Measurements from ENCODE around the gene ZXDC.

The ZXDC gene

DNA sequence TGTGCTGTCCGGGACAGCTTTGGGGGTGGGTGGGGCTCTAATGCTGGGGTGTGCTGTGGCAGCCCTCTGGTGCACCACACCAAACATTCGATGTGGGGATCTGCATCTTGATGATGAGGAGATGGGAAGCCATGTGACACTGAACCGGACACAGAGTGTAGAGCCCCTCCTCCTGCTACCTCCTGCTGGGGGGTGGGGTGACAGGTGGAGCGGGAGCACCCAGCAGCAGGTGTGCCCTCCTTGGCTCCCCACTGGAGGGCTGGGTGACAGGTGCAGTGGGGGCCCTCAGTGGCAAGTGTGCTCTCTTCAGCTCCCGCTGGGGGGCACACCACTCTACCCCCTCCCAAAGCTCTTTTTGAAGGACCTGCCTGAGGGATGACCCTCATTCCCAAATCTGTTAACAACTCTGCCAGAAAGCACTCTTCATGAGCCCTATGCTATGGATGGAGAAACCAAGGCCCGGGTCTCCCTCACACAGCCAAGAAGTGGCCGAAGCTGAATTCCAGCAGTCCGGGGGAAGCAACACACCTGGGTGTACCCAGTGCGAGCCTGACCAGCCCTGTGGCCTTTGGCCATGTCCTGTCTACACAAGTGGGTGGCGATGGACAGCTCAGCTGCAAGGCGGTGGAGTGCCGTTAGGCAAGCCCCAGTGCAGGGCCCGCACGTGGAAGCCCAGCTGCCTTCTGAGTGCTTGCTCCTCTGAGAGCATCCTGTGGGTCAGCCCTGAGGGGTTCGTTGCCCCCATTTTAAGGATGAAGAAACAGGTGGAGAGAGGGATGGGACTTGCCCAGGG, 42.5 kb upstream of the ZXDC start:
- DNase-seq (ENCODE audit: insufficient read length, low spot score) (no peak), FAIRE-seq (no peak)
- TF ChIP-seq SPI1 (IDR thresholded peaks at IDR 0.05; ENCODE audit: low read depth, low read length) (no peak), POLR2A (IDR thresholded peaks at IDR 0.05; ENCODE audit: low read depth, low read length) (no peak), TAF1 (IDR thresholded peaks at IDR 0.05; ENCODE audit: low read depth, low read length) (no peak), PAX5 (IDR thresholded peaks at IDR 0.05; ENCODE audit: insufficient read depth, low read length, severe bottlenecking) (no peak), POLR2AphosphoS5 (IDR thresholded peaks at IDR 0.05; ENCODE audit: low read depth, low read length) (no peak), POU2F2 (IDR thresholded peaks at IDR 0.05; ENCODE audit: low read depth, low read length) (no peak)

DNA sequence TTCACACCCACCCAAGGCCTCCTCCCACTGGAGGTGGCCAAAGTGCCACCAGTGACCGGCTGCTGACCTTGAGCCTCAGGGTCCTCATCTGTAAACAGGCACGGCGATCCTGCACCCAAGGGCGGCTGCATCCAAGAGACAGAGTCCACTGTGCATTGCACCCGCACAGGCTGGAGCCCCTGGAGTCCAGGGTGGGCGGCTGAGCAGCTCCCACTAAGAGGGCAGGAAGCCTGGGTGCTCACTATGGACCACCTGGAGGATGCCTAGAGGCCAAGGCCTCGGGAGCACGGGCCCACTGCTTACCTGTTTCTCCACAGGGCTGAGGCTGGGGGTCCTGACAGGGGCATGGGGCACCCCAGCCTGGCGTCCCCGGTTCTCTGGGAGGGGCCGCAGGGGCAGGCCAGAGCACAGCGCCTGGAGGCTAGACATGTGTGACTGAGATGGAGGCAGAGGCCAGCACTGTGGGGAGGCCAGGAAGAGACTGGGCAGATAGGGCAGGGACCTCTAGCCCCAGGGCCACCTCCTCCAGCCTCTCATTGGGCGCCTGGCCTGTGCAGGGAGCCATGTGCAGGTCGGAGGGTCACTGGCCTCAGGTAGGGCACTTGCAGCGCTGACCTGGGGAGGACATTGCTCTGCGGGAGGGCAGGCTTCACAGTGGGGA, 41.7 kb upstream of the ZXDC start, which contains the start of gene UROC1:
TSS of gene UROC1 (minus strand) at position 483 of the 661 bp plus-strand sequence. CDS start at position 429, 54 bp downstream.
- DNase-seq (ENCODE audit: insufficient read length, low spot score): no peak
- TF ChIP-seq TAF1 (IDR thresholded peaks at IDR 0.05; ENCODE audit: low read depth, low read length): no peak
- TF ChIP-seq PAX5 (IDR thresholded peaks at IDR 0.05; ENCODE audit: insufficient read depth, low read length, severe bottlenecking): no peak
- no peak for TF ChIP-seq POU2F2 (IDR thresholded peaks at IDR 0.05; ENCODE audit: low read depth, low read length)
- TF ChIP-seq POLR2A (IDR thresholded peaks at IDR 0.05; ENCODE audit: low read depth, low read length): no peak
- no peak for TF ChIP-seq POLR2AphosphoS5 (IDR thresholded peaks at IDR 0.05; ENCODE audit: low read depth, low read length)
- TF ChIP-seq SPI1 (IDR thresholded peaks at IDR 0.05; ENCODE audit: low read depth, low read length): no peak
- no peak for FAIRE-seq

DNA sequence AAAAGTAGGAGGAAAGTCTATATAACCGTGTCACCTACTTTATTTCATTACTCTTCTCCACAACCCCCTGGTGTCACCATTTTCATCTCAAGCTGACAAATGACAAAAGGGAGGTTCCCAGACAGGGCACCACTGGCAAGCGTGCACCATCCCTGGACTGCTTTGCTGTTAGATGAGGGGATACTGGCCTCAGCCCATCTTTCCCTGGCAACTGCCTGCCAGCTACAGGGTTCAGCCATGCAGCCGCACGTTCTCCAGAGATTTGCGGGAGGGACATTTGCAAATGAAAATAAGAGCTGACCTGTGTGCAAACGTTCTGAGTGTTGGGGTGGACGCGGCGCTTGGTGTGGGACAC, 41.2 kb upstream of the ZXDC start:
- TF ChIP-seq PAX5 (IDR thresholded peaks at IDR 0.05; ENCODE audit: insufficient read depth, low read length, severe bottlenecking) (no peak), TAF1 (IDR thresholded peaks at IDR 0.05; ENCODE audit: low read depth, low read length) (no peak), SPI1 (IDR thresholded peaks at IDR 0.05; ENCODE audit: low read depth, low read length) (no peak), POU2F2 (IDR thresholded peaks at IDR 0.05; ENCODE audit: low read depth, low read length) (no peak), POLR2AphosphoS5 (IDR thresholded peaks at IDR 0.05; ENCODE audit: low read depth, low read length) (no peak), POLR2A (IDR thresholded peaks at IDR 0.05; ENCODE audit: low read depth, low read length) (no peak)
- FAIRE-seq (no peak), DNase-seq (ENCODE audit: insufficient read length, low spot score) (no peak)

DNA sequence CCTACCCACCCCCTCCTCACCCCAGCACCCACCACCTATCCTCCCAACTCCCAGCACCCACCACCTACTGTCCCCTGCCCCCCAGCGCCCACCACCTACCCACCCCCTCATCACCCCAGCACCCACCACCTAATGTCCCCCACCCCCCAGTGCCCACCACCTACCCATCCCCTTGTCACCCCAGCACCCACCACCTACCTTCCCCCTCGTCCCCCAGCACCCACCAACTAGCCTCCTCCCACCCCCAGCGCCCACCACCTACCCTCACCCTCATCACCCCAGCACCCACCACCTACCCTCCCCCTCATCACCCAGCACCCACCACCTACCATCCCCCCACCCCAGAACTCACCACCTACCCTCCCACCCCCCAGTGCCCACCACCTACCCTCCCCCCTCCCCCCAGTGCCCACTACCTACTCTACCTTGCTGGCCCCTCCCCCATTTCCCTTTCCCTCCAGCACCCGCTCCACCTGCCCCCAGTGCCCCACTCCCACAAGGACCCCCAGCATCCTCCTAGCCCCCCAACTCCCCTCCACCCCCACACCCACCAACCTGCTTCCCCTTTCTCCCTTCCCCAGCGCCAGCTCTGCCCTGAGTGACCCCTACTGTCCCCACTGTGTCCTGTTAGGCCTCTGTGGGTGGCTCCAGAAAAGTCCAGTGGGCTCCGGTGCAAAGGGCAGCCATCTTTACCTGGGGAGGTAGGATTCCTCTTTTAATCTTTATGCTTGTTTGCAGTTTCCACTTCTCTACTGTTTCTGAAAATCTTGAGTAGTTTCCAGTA, 40.7 kb upstream of the ZXDC start:
- no peak for FAIRE-seq
- TF ChIP-seq POU2F2 (IDR thresholded peaks at IDR 0.05; ENCODE audit: low read depth, low read length) (no peak), TAF1 (IDR thresholded peaks at IDR 0.05; ENCODE audit: low read depth, low read length) (no peak), PAX5 (IDR thresholded peaks at IDR 0.05; ENCODE audit: insufficient read depth, low read length, severe bottlenecking) (no peak), SPI1 (IDR thresholded peaks at IDR 0.05; ENCODE audit: low read depth, low read length) (no peak), POLR2A (IDR thresholded peaks at IDR 0.05; ENCODE audit: low read depth, low read length) (no peak), POLR2AphosphoS5 (IDR thresholded peaks at IDR 0.05; ENCODE audit: low read depth, low read length) (no peak)
- DNase-seq (ENCODE audit: insufficient read length, low spot score): no peak

DNA sequence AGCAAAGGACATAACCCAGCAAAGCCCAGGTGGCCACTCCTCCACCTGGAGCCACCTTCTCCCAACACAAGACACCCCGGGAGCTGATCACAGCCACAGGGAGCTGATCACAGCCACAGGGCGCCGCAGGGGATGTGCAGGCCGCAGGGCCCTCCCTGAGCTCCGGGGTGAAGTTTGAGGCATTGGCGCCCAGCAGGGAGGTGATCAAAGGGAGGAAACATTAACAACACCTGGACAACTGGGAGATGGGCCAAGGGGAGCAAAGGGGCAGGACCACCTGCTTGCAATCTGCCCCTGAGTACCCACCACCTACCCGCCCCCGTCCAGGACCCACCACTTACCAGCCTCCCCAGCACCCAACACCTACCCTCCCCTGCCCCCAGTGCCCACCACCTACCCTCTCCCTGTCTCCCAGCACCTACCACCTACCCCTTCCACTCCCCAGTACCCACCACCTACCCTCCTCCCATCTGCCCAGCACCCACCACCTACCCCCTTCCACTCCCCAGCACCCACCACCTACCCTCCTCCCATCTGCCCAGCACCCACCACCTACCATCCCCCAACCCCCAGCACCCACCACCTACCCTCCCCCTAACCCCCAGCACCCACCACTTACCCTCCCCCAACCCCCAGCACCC, 39.5 kb upstream of the ZXDC start:
- FAIRE-seq (no peak), DNase-seq (ENCODE audit: insufficient read length, low spot score) (no peak)
- no peak for TF ChIP-seq POLR2AphosphoS5 (IDR thresholded peaks at IDR 0.05; ENCODE audit: low read depth, low read length)
- TF ChIP-seq POU2F2 (IDR thresholded peaks at IDR 0.05; ENCODE audit: low read depth, low read length): no peak
- no peak for TF ChIP-seq SPI1 (IDR thresholded peaks at IDR 0.05; ENCODE audit: low read depth, low read length)
- TF ChIP-seq PAX5 (IDR thresholded peaks at IDR 0.05; ENCODE audit: insufficient read depth, low read length, severe bottlenecking): no peak
- TF ChIP-seq TAF1 (IDR thresholded peaks at IDR 0.05; ENCODE audit: low read depth, low read length): no peak
- no peak for TF ChIP-seq POLR2A (IDR thresholded peaks at IDR 0.05; ENCODE audit: low read depth, low read length)

DNA sequence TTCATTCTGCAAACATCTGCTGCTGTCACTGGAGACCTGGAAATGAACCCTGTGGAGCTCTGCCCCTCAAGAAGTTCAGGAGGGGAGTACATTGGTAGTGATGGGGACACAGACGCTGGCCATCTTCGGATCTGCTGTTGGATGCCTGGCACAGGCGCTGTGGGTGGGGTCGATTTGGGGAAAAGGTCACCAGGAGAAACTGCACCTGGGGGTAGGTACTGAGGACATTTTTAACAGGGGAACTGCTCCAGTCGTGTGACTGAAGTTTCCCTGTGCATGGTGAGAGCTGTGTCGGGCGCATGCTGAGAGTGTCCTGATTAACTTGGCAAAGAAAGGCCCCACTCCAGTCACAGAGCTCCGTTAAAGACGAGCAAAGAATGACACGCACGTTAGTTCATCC, 38.5 kb upstream of the ZXDC start:
- FAIRE-seq: no peak

DNA sequence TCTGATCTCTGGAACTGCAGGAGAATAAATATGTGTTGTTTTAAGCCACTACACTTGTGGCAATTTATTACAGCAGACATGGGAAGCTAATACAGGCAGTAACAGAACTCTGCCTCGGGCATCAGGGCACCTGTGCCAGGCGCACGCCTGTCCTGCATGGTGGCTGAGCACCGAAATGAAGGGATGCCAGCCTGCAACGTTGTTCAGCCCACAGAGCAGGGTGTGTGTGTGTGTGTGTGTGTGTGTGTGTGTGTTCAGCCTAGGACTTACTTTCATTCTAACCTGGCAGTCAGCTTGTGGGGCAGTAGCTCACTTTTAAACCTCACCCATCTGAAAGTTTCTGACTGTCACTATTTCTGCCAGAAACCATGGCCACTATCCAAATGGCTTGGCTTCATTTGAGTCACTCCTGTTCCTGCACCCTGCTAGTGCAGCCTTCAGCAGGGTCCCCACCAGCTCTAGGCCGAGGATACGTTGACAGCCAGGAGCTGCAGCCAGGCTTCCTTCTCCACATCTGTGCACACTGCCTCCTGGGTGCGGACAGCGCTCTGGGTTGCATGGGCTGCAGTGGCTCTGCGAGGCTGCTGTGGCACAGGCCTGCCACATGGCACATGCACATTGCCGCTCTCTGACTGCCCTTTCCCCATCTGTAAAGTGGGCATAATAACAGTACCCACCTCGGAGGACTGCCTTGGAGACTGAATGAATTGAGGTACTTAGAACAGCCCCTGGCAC, 37.4 kb upstream of the ZXDC start:
- DNase-seq (ENCODE audit: insufficient read length, low spot score): no peak
- no peak for FAIRE-seq
- no peak for TF ChIP-seq PAX5 (IDR thresholded peaks at IDR 0.05; ENCODE audit: insufficient read depth, low read length, severe bottlenecking)
- TF ChIP-seq SPI1 (IDR thresholded peaks at IDR 0.05; ENCODE audit: low read depth, low read length): no peak
- TF ChIP-seq POLR2AphosphoS5 (IDR thresholded peaks at IDR 0.05; ENCODE audit: low read depth, low read length): no peak
- TF ChIP-seq POLR2A (IDR thresholded peaks at IDR 0.05; ENCODE audit: low read depth, low read length): no peak
- TF ChIP-seq TAF1 (IDR thresholded peaks at IDR 0.05; ENCODE audit: low read depth, low read length): no peak
- no peak for TF ChIP-seq POU2F2 (IDR thresholded peaks at IDR 0.05; ENCODE audit: low read depth, low read length)

More for the DNA sequence above, 38.5 kb upstream of the ZXDC start:
- TF ChIP-seq POU2F2 (IDR thresholded peaks at IDR 0.05; ENCODE audit: low read depth, low read length) (no peak), PAX5 (IDR thresholded peaks at IDR 0.05; ENCODE audit: insufficient read depth, low read length, severe bottlenecking) (no peak), TAF1 (IDR thresholded peaks at IDR 0.05; ENCODE audit: low read depth, low read length) (no peak)
- no peak for DNase-seq (ENCODE audit: insufficient read length, low spot score)

DNA sequence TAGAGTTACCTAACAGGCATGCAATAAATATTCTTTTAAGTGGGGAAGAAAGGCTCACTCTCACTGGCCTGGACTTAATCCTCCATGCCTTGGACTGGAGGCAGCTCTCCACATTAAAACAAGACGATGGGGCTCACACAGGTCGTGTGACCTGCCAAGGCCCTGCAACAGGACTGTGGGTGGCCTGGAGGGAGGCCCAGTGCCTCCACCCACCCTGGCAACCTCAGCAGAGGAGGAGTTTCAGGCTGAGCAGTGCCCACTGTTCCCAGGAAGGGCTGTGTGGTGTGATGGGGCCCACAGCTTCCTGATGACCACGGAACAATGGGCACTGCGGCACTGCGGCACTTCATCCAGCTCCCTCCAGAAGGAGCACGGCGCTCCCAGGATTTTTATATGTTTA, 36.3 kb upstream of the ZXDC start:
- DNase-seq (ENCODE audit: insufficient read length, low spot score) (no peak), FAIRE-seq (no peak)
- TF ChIP-seq SPI1 (IDR thresholded peaks at IDR 0.05; ENCODE audit: low read depth, low read length) (no peak), PAX5 (IDR thresholded peaks at IDR 0.05; ENCODE audit: insufficient read depth, low read length, severe bottlenecking) (no peak), POLR2AphosphoS5 (IDR thresholded peaks at IDR 0.05; ENCODE audit: low read depth, low read length) (no peak), POU2F2 (IDR thresholded peaks at IDR 0.05; ENCODE audit: low read depth, low read length) (no peak), TAF1 (IDR thresholded peaks at IDR 0.05; ENCODE audit: low read depth, low read length) (no peak), POLR2A (IDR thresholded peaks at IDR 0.05; ENCODE audit: low read depth, low read length) (no peak)

Measured in GM12891 (cell line).